Suprapubic skin (tissue), 3 donors: ENCODE results near the gene STX1B.

Experiments used
- POLR2A ChIP-seq, 2 donors: fragments of 450-650 bp; IDR thresholded peaks; one replicate each; pipeline ENCODE4 v1.6.1; 2017; ENCODE audit warnings: antibody characterized with exemption in 2 of 2, mild to moderate bottlenecking in 2 of 2, moderate library complexity in 2 of 2
- TF ChIP-seq, protein P1 (sequence below), 2 donors: fragments of 200-600 bp in 1 of 2; fragments of 450-650 bp in 1 of 2; sonication (generic) in 1 of 2; IDR thresholded peaks; one replicate each; pipeline ENCODE4 v1.5.1; 2016 to 2019; ENCODE audit warnings: antibody characterized with exemption in 2 of 2, mild to moderate bottlenecking in 1 of 2, moderate library complexity in 1 of 2

DNA sequence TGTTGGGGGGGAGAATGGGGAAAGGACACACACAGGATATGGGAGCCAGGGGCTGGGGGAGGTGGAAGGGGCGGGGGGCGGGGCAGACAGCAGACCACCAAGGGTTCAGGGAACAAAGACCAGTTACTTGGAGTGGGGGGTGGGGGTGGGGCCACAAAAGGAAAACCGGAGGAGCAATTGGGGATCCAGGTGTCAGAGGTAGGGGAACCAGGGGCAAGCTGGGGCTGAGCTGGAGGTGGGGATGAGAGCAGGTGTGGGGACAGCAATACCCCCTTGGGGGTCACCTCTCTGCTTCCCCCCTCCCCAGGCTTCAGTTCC, 62.9 kb downstream of the STX1B start:
- TF ChIP-seq, protein P1, sequence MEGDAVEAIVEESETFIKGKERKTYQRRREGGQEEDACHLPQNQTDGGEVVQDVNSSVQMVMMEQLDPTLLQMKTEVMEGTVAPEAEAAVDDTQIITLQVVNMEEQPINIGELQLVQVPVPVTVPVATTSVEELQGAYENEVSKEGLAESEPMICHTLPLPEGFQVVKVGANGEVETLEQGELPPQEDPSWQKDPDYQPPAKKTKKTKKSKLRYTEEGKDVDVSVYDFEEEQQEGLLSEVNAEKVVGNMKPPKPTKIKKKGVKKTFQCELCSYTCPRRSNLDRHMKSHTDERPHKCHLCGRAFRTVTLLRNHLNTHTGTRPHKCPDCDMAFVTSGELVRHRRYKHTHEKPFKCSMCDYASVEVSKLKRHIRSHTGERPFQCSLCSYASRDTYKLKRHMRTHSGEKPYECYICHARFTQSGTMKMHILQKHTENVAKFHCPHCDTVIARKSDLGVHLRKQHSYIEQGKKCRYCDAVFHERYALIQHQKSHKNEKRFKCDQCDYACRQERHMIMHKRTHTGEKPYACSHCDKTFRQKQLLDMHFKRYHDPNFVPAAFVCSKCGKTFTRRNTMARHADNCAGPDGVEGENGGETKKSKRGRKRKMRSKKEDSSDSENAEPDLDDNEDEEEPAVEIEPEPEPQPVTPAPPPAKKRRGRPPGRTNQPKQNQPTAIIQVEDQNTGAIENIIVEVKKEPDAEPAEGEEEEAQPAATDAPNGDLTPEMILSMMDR (IDR thresholded peaks at IDR 0.05), result no peak
- no peak for TF ChIP-seq POLR2A (IDR thresholded peaks at IDR 0.05)
